GM19468 (cell line): ENCODE measurements around the gene TIGD1.

ENCODE experiments used
- ATAC-seq: cut with Tn5 transposase; IDR thresholded peaks from one replicate; pipeline ENCODE4 v1.9.1; 2021; ENCODE audit warnings: mild to moderate bottlenecking, moderate library complexity, moderate number of reproducible peaks; ENCODE audit not compliant: unreplicated experiment; ENCODE audit errors: extremely low read depth

The TIGD1 gene

GRCh38 chr2:232504438-232504837, 45.9 kb downstream of the TIGD1 start:
- no peak for ATAC-seq

DNA sequence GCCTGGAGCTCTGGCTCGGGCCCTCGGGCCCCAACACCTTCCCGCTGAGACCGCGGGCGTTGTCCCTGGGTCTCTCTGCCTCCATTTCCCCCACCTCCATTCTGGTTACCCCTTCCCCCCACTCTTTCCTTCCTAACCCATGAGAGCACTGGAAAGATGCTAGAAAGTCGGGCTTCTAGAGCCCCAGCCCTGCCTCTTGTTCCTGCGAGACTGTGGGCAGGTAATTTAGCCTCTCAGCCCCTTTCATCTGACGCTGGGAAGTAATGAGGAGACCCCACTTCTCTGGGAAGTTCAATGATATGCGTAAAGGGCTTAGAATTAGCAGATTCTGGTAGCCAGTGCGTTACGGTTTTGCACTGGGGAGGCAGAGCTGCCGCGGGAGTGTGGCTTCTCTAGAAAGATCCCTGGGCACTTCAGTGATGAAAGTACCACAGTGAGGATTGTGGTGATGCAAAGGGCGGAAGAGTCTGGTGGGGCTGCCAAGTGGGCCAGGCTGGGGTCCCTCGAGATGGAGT, 46.5 kb downstream of the TIGD1 start:
- no peak for ATAC-seq

DNA sequence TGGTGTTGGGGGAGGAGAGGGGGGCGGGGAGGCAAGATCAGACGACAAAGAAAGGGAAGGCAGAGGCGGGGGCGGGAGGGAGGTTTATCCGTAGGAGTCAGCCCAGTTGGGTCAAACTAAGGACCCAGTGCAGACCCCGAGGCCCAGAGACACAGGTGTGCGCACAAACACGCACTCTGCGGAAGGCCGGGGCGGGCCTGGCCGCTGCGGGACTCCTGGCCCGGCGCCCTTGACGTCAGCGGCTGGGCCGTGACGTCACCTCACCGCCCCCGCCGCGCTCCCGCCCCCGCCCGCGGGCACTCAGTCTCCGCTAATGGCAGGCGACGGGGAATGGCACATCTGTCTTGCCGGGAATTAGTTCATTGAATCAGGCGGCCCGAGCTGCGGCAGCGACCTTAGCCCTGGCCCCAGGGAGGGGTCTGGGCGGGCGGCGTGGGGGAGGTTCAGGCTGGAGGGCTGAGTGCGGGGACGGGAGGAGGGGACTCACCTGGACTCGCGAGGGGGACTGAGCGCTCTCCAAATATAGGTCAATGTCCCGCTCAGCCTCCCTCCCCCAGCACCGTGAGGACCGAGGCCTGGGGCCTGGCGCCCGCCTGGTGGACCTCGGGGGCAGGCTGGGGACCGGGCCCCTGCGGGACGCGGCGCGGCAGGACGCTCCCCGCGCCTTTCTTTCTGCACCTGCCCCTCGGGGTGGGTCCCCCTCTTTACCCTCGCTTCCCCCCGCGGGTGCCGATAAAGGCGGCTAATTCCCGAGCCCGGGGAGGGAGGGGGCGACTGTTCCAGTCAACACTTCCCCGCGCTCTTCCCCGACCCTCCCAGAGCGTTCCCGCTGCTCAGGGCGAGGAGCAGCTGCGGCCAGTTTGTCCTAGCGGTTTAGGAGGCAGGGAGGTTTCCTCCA, 47.2 kb downstream of the TIGD1 start:
- ATAC-seq, result no peak

GRCh38 chr2:232502511-232502910, 47.8 kb downstream of the TIGD1 start:
- ATAC-seq, result no peak

- ATAC-seq, result no peak
These were observed 48.5 kb downstream of the TIGD1 start for GRCh38 chr2:232501794-232502390.

GRCh38 chr2:232501331-232501771, 49.0 kb downstream of the TIGD1 start:
- ATAC-seq, result no peak

DNA sequence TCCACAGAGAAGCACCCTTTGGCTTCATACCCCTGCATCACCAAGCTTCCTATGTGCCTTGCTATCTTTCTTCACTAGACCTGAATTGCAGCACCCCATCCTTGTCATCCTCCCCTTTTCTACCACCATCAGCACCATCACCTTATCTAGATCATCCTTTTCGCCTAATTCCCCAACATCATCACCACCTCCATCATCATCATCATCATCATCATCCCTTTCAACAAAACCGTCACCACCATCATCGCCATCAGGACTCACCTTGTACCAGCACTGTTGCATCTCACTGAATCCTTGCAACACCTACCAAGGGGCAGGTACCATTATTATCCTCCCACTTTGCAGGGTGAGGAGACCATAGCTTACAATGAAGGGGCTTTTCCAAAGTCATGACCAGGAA, 51.9 kb downstream of the TIGD1 start:
- ATAC-seq, result no peak
